ENCODE data around the gene BCKDHB. TPM values are rescaled to one million over a fixed set of nuclear protein-coding genes. Genes with fewer than 3 reads are reported as not detected.

Gene BCKDHB
- total RNA-seq, 4 donors from 2014 or later, result 1.6 to 6.9 (median 4.8) TPM

DNA sequence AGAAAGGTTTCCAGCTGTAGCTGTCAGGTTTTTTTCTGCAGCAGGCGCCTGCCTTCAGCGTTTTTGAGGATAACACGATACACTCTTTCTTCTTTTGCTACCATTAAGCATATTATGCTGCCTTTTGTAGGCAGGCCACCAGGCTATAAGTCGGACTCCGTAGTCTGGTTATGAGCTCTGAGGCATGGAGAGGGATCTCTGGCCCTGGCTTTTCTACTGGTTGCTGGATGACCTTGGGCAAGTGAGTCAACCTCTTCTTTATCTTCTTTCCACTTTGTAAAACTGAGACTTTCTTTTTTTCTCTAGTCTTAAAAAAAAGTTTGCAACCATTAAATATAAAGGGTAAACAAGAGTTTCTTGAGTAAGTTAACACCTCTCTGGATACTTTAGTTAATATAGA, 120.2 kb downstream of the BCKDHB start:
- ATAC-seq (no peak), DNase-seq (no peak)
- no peaks in the 10 kb centered on the region for H3K4me1 ChIP-seq
- no peak overlapping the region for H3K27ac ChIP-seq
- in situ Hi-C loops (cut with MboI; ENCODE audit: low sequenced_read_pairs in 4 of 4) (no loop called here), intact Hi-C loops (cut with DNase I; ENCODE audit: low total_unique reads) (no loop called here)
- no peaks in the 10 kb centered on the region for H3K9me3 ChIP-seq
- no peaks in the 10 kb centered on the region for H3K36me3 ChIP-seq
- TF ChIP-seq, protein P1, sequence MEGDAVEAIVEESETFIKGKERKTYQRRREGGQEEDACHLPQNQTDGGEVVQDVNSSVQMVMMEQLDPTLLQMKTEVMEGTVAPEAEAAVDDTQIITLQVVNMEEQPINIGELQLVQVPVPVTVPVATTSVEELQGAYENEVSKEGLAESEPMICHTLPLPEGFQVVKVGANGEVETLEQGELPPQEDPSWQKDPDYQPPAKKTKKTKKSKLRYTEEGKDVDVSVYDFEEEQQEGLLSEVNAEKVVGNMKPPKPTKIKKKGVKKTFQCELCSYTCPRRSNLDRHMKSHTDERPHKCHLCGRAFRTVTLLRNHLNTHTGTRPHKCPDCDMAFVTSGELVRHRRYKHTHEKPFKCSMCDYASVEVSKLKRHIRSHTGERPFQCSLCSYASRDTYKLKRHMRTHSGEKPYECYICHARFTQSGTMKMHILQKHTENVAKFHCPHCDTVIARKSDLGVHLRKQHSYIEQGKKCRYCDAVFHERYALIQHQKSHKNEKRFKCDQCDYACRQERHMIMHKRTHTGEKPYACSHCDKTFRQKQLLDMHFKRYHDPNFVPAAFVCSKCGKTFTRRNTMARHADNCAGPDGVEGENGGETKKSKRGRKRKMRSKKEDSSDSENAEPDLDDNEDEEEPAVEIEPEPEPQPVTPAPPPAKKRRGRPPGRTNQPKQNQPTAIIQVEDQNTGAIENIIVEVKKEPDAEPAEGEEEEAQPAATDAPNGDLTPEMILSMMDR (IDR thresholded peaks at IDR 0.05 in 4 of 5, conservative IDR thresholded peaks at IDR 0.05 in 1 of 5), result no peak
- TF ChIP-seq POLR2A (IDR thresholded peaks at IDR 0.05), result no peak
- no peak overlapping the region for H3K4me3 ChIP-seq
- H3K27me3 ChIP-seq, result no peaks in the 10 kb centered on the region

DNA sequence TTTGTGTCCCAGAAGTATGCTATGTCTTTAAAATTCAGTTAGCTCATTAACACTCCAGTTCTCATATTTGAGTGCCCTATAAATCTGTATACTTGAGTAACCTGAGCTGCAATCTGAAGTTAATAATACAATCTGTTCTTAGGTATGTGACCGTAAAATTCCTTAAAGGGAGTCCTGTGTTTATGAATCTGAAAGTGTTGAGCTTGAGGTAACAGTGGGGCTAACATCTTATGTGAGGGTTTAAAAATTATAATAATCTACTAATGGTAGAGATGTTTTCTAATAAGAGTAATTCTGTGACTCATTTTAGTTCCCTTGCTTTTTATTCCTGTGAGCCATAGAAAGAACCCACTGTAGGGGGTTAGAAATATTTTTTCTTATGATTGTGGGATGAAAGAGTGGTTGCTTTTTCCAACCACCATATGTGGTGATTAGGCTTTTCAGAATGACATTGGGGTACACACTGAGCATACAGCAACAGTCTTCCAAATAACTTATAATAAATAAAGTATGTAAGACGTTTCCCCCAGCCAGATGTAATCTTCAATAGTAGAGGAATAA, 121.2 kb downstream of the BCKDHB start:
- no peaks in the 10 kb centered on the region for H3K9me3 ChIP-seq

DNA sequence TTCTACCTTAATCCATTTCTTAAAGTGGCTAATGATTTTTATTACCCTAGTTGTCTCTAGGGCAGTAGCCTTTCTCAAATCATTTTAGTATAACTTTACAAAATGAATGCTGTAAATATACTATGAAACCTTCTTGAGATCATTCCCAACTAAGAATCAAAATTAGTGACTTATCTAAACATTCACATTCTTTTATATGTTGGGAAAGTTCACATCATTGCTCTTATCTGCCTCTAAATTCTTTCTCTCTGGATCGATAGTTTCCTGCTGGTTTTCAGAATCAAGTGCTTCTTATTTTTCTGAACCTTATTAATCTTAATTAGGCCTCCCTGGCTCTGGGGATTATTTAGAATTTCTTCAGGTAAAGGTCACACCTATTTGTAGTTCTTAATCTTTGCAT, 126.8 kb downstream of the BCKDHB start:
- intact Hi-C loops (cut with DNase I; ENCODE audit: low total_unique reads), result no loop called here
- no peak for TF ChIP-seq POLR2A (IDR thresholded peaks at IDR 0.05)
- TF ChIP-seq, protein P1 (IDR thresholded peaks at IDR 0.05 in 4 of 5, conservative IDR thresholded peaks at IDR 0.05 in 1 of 5), result no peak
- Histone ChIP-seq H3K27me3 (no peaks in the 10 kb centered on the region), H3K9me3 (no peaks in the 10 kb centered on the region), H3K36me3 (no peaks in the 10 kb centered on the region), H3K4me1 (peaks cover 0 to 9% of the 10 kb centered on the region in 2 donors), H3K4me3 (no peak overlapping the region), H3K27ac (no peak overlapping the region)
- no peak for ATAC-seq
- in situ Hi-C loops (cut with MboI; ENCODE audit: low sequenced_read_pairs in 4 of 4), result no loop called here
- no peak for DNase-seq

More for the DNA sequence above, 121.2 kb downstream of the BCKDHB start:
- no peak for ATAC-seq
- Histone ChIP-seq H3K27me3 (no peaks in the 10 kb centered on the region), H3K36me3 (no peaks in the 10 kb centered on the region), H3K4me3 (no peak overlapping the region), H3K27ac (no peak overlapping the region), H3K4me1 (no peaks in the 10 kb centered on the region)
- DNase-seq, result no peak
- intact Hi-C loops (cut with DNase I; ENCODE audit: low total_unique reads), result no loop called here
- in situ Hi-C loops (cut with MboI; ENCODE audit: low sequenced_read_pairs in 4 of 4), result no loop called here
- TF ChIP-seq POLR2A (IDR thresholded peaks at IDR 0.05), result no peak
- TF ChIP-seq, protein P1 (IDR thresholded peaks at IDR 0.05 in 4 of 5, conservative IDR thresholded peaks at IDR 0.05 in 1 of 5), result no peak

DNA sequence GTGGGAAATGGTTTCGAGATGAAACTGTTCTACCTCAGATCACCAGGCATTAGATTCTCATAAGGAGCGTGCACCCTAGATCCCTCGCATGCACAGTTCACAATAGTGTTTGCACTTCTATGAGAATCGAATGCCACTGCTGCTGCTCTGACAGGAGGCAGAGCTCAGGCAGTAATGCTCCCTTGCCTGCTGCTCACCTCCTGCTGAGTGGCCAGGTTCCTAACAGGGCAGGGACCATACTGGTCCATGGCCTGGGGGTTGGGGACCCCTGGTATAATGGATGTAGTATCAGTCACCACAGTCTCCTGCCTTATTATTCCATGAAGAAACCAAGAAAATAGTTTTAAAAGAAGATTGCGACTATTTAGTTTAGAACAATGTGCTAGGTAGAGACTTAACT, 127.5 kb downstream of the BCKDHB start:
- no peaks in the 10 kb centered on the region for H3K9me3 ChIP-seq
- TF ChIP-seq, protein P1 (IDR thresholded peaks at IDR 0.05 in 4 of 5, conservative IDR thresholded peaks at IDR 0.05 in 1 of 5), result no peak
- TF ChIP-seq POLR2A (IDR thresholded peaks at IDR 0.05), result no peak
- no peaks in the 10 kb centered on the region for H3K27me3 ChIP-seq
- no peak overlapping the region for H3K27ac ChIP-seq
- H3K36me3 ChIP-seq, result no peaks in the 10 kb centered on the region
- DNase-seq (no peak), ATAC-seq (no peak)
- no peak overlapping the region for H3K4me3 ChIP-seq
- peaks cover 0 to 9% of the 10 kb centered on the region in 2 donors for H3K4me1 ChIP-seq
- in situ Hi-C loops (cut with MboI; ENCODE audit: low sequenced_read_pairs in 4 of 4), result no loop called here
- intact Hi-C loops (cut with DNase I; ENCODE audit: low total_unique reads), result no loop called here

DNA sequence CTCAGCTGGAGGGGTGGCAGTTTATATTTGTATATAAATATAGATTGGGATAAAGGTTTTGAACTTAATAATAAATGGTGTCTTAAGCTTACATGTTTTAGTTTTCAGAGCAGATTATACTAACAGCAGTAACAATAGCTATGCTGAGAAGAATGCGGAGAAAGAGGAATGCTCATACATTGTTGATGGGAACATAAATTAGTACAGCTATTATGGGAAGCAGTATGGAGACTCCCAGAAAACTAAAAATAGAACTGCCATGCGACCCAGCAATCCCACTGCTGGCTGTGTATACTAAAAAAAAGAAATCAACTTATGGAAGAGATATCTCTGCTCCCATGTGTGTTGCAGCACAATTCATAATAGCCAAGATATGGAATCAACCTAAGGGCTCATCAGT, 127.9 kb downstream of the BCKDHB start:
- ATAC-seq (no peak), DNase-seq (no peak)
- H3K27ac ChIP-seq, result no peak overlapping the region
- no peaks in the 10 kb centered on the region for H3K36me3 ChIP-seq
- intact Hi-C loops (cut with DNase I; ENCODE audit: low total_unique reads) (no loop called here), in situ Hi-C loops (cut with MboI; ENCODE audit: low sequenced_read_pairs in 4 of 4) (no loop called here)
- TF ChIP-seq, protein P1 (IDR thresholded peaks at IDR 0.05 in 4 of 5, conservative IDR thresholded peaks at IDR 0.05 in 1 of 5), result no peak
- TF ChIP-seq POLR2A (IDR thresholded peaks at IDR 0.05), result no peak
- H3K27me3 ChIP-seq, result no peaks in the 10 kb centered on the region
- peaks cover 0 to 9% of the 10 kb centered on the region in 2 donors for H3K4me1 ChIP-seq
- no peaks in the 10 kb centered on the region for H3K9me3 ChIP-seq
- no peak overlapping the region for H3K4me3 ChIP-seq

Data from gastrocnemius medialis (tissue), 4 donors.